Esophagus muscularis mucosa (tissue), 3 donors: ENCODE results near the gene EDEM3.

Experiments used
- POLR2AphosphoS5 ChIP-seq, 2 donors: sonication (generic); formaldehyde crosslinking; IDR thresholded peaks; one replicate each; pipeline ENCODE4 v1.6.1; 2017; ENCODE audit warnings: antibody characterized with exemption in 2 of 2
- TF ChIP-seq, protein P1 (sequence below), 3 experiments: fragments of 200-600 bp in 2 of 3; fragments of 450-650 bp in 1 of 3; sonication (generic) in 2 of 3; IDR thresholded peaks; one replicate each; pipeline ENCODE4 v1.5.1; 2017 to 2019; ENCODE audit warnings: antibody characterized with exemption in 3 of 3, mild to moderate bottlenecking in 2 of 3, moderate library complexity in 1 of 3

GRCh38 chr1:184649451-184649888, 105.2 kb downstream of the EDEM3 start:
- TF ChIP-seq POLR2AphosphoS5 (IDR thresholded peaks at IDR 0.05), result no peak
- TF ChIP-seq, protein P1, sequence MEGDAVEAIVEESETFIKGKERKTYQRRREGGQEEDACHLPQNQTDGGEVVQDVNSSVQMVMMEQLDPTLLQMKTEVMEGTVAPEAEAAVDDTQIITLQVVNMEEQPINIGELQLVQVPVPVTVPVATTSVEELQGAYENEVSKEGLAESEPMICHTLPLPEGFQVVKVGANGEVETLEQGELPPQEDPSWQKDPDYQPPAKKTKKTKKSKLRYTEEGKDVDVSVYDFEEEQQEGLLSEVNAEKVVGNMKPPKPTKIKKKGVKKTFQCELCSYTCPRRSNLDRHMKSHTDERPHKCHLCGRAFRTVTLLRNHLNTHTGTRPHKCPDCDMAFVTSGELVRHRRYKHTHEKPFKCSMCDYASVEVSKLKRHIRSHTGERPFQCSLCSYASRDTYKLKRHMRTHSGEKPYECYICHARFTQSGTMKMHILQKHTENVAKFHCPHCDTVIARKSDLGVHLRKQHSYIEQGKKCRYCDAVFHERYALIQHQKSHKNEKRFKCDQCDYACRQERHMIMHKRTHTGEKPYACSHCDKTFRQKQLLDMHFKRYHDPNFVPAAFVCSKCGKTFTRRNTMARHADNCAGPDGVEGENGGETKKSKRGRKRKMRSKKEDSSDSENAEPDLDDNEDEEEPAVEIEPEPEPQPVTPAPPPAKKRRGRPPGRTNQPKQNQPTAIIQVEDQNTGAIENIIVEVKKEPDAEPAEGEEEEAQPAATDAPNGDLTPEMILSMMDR (IDR thresholded peaks at IDR 0.05), result no peak
